Choroid plexus epithelial cell (primary cell): ENCODE results near the gene ELMO1.

Source experiments
- DNase-seq: peaks from one replicate; pipeline ENCODE4 v3.0.0-alpha.2; 2010; ENCODE audit warnings: low read depth
- H3K4me3 ChIP-seq: 2 replicates; pipeline ENCODE4 v1.5.1; 2011; ENCODE audit warnings: low read depth, mild to moderate bottlenecking, control low read depth, low read length, moderate library complexity
- CTCF ChIP-seq: conservative IDR thresholded peaks from 2 replicates; pipeline ENCODE4 v1.5.1; 2011; ENCODE audit warnings: low read depth, mild to moderate bottlenecking, control low read depth, inconsistent platforms, low read length, moderate library complexity

ELMO1 gene

GRCh38 chr7:37491919-37492694 lies 43.4 kb upstream of the ELMO1 start:
- H3K4me3 ChIP-seq, result no peak overlapping the region
- TF ChIP-seq CTCF, result no peak

GRCh38 chr7:37489703-37490102 lies 41.0 kb upstream of the ELMO1 start:
- H3K4me3 ChIP-seq, result no peak overlapping the region
- TF ChIP-seq CTCF, result no peak
- DNase-seq, result no peak

More at GRCh38 chr7:37491919-37492694, 43.4 kb upstream of the ELMO1 start:
- DNase-seq, result no peak

GRCh38 chr7:37488163-37488764 lies 39.6 kb upstream of the ELMO1 start:
- no peak overlapping the region for H3K4me3 ChIP-seq
- peak; percentile 5 for DNase-seq
- no peak for TF ChIP-seq CTCF

- no peak for DNase-seq
- H3K4me3 ChIP-seq, result no peak overlapping the region
- no peak for TF ChIP-seq CTCF
These were observed 35.9 kb upstream of the ELMO1 start for GRCh38 chr7:37484426-37485073.

- no peak for TF ChIP-seq CTCF
- DNase-seq, result no peak
- H3K4me3 ChIP-seq, result no peak overlapping the region
These were observed 35.0 kb upstream of the ELMO1 start for GRCh38 chr7:37483627-37484026.

GRCh38 chr7:37482953-37483352 lies 34.3 kb upstream of the ELMO1 start:
- no peak overlapping the region for H3K4me3 ChIP-seq
- DNase-seq, result no peak
- TF ChIP-seq CTCF, result no peak
